ENCODE results near the gene CLTB. TPM values are rescaled to one million over a fixed set of nuclear protein-coding genes. Genes with fewer than 3 reads are reported as not detected.

Gene CLTB
- polyA plus RNA-seq, 4 donors, result 160 to 359 (median 263) TPM

- WGBS, 3 donors, result 90 to 94% (median 92%) methylated on average over 16 of the region's 16 CpGs
- Histone ChIP-seq H3K9me3 (ENCODE audit: control insufficient read depth in 2 of 2, insufficient read depth in 1 of 2, low read depth in 1 of 2, low read length in 1 of 2) (no peaks in the 10 kb centered on the region), H3K4me1 (ENCODE audit: control insufficient read depth in 3 of 3, insufficient read depth in 2 of 3, low read depth in 1 of 3, low read length in 2 of 3) (peaks cover 0 to 4% (median 0%) of the 10 kb centered on the region in 3 donors), H3K27me3 (ENCODE audit: control insufficient read depth in 3 of 3, insufficient read depth in 3 of 3, low read length in 3 of 3) (no peaks in the 10 kb centered on the region), H3K4me3 (ENCODE audit: low read depth in 1 of 3, low read length in 3 of 3) (no peak overlapping the region), H3K27ac (ENCODE audit: low read depth in 1 of 3, low read length in 2 of 3) (no peak overlapping the region), H3K36me3 (ENCODE audit: control insufficient read depth in 3 of 3, insufficient read depth in 2 of 3, low read depth in 1 of 3, low read length in 3 of 3) (peaks cover 0 to 55% (median 20%) of the 10 kb centered on the region in 3 donors)
- DNase-seq (no peak), FAIRE-seq (no peak)
Observed at GRCh38 chr5:176355400-176356178, 60.8 kb downstream of the CLTB start.

DNA sequence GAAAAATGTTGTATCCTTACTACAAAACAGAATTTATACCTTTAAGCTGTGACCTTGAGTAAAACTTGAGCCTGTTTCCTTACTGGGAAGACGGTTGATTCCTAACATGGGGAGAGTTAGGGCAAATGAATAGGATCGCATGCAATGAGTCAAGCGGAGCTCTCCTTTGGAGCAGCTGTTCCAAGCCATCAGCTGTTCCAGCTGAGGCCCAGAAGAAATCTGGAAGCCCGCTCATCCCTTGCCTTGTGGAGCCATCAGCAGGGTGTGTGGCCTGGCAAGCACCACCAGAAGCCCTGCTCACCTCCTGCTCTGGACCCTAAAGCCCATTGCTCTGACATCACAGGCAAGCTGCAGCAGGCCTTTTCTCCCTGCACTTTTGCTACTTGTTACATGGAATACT, 62.8 kb downstream of the CLTB start:
- FAIRE-seq, result no peak
- 93 to 99% (median 97%) methylated on average over 4 of the region's 4 CpGs for WGBS, 3 donors
- H3K27ac ChIP-seq (ENCODE audit: low read depth in 1 of 3, low read length in 2 of 3), result no peak overlapping the region
- DNase-seq, result no peak
- no peaks in the 10 kb centered on the region for H3K9me3 ChIP-seq (ENCODE audit: control insufficient read depth in 2 of 2, insufficient read depth in 1 of 2, low read depth in 1 of 2, low read length in 1 of 2)
- H3K4me3 ChIP-seq (ENCODE audit: low read depth in 1 of 3, low read length in 3 of 3), result no peak overlapping the region
- H3K4me1 ChIP-seq (ENCODE audit: control insufficient read depth in 3 of 3, insufficient read depth in 2 of 3, low read depth in 1 of 3, low read length in 2 of 3), result no peaks in the 10 kb centered on the region
- no peaks in the 10 kb centered on the region for H3K27me3 ChIP-seq (ENCODE audit: control insufficient read depth in 3 of 3, insufficient read depth in 3 of 3, low read length in 3 of 3)
- peaks cover 12 to 70% (median 23%) of the 10 kb centered on the region in 3 donors for H3K36me3 ChIP-seq (ENCODE audit: control insufficient read depth in 3 of 3, insufficient read depth in 2 of 3, low read depth in 1 of 3, low read length in 3 of 3)

DNA sequence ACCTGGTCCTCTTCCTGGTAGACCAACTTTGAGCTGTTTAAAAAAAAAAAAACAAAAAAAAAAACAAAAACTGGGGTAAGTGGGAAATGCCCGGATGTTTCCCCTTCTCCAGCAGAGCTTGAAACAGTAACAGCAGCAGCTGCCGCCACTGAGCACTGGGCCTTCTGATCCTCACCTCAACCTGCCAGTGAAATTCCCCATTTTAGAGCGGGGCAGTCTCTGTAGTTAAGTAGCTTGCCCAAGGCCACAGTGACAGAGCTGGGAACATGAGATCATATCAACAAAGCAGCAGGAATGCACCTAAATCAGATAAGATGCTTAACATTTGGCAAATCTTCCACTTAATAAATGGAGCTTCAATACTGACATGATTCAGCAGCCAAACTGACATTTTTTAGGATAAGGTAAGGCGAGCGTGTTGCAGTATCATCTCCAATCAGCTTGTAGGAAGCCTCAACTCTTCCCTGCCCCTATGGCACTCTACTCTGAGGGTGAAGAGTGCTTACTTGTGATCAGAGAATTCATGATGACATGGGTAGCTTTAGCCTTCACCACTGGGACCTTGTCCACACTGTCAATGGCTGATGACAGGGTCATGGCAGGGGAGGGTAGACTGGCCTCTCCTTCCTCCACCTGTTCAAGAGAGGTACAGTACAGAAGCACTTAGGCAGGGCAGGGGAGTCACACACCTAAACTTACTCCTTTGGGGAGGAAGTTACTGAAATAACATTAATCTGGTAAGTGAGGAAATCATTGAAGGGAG, 64.0 kb downstream of the CLTB start:
- WGBS, 3 donors, result 93 to 95% (median 94%) methylated on average over 5 of the region's 5 CpGs
- no peak overlapping the region for H3K4me3 ChIP-seq (ENCODE audit: low read depth in 1 of 3, low read length in 3 of 3)
- no peak overlapping the region for H3K27ac ChIP-seq (ENCODE audit: low read depth in 1 of 3, low read length in 2 of 3)
- FAIRE-seq (no peak), DNase-seq (no peak)
- H3K27me3 ChIP-seq (ENCODE audit: control insufficient read depth in 3 of 3, insufficient read depth in 3 of 3, low read length in 3 of 3), result no peaks in the 10 kb centered on the region
- H3K4me1 ChIP-seq (ENCODE audit: control insufficient read depth in 3 of 3, insufficient read depth in 2 of 3, low read depth in 1 of 3, low read length in 2 of 3), result no peaks in the 10 kb centered on the region
- peaks cover 19 to 72% (median 27%) of the 10 kb centered on the region in 3 donors for H3K36me3 ChIP-seq (ENCODE audit: control insufficient read depth in 3 of 3, insufficient read depth in 2 of 3, low read depth in 1 of 3, low read length in 3 of 3)
- no peaks in the 10 kb centered on the region for H3K9me3 ChIP-seq (ENCODE audit: control insufficient read depth in 2 of 2, insufficient read depth in 1 of 2, low read depth in 1 of 2, low read length in 1 of 2)

DNA sequence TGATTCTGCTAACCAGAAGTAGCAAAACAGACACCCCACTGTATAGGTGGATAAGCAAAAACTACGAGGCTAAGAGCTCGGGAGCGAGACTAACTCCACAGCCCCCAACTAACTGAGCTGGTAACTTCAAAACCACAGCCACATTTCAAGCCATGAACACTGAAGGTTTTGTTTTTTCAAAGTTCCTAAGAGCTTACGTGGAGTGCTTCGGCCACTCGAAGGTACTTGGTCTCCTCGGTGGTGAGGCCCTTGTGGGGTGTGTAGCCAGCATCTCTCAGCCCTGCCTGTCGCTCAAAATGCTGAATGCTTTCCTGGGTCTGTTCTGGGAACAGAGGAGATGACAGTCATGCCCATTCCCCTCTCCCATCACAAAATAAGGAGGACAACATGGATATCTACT, 65.9 kb downstream of the CLTB start:
- 96 to 97% (median 96%) methylated on average over 8 of the region's 8 CpGs for WGBS, 3 donors
- no peaks in the 10 kb centered on the region for H3K4me1 ChIP-seq (ENCODE audit: control insufficient read depth in 3 of 3, insufficient read depth in 2 of 3, low read depth in 1 of 3, low read length in 2 of 3)
- H3K4me3 ChIP-seq (ENCODE audit: low read depth in 1 of 3, low read length in 3 of 3), result no peak overlapping the region
- H3K27ac ChIP-seq (ENCODE audit: low read depth in 1 of 3, low read length in 2 of 3), result no peak overlapping the region
- peaks cover 25 to 72% (median 29%) of the 10 kb centered on the region in 3 donors for H3K36me3 ChIP-seq (ENCODE audit: control insufficient read depth in 3 of 3, insufficient read depth in 2 of 3, low read depth in 1 of 3, low read length in 3 of 3)
- no peak for FAIRE-seq
- H3K27me3 ChIP-seq (ENCODE audit: control insufficient read depth in 3 of 3, insufficient read depth in 3 of 3, low read length in 3 of 3), result no peaks in the 10 kb centered on the region
- H3K9me3 ChIP-seq (ENCODE audit: control insufficient read depth in 2 of 2, insufficient read depth in 1 of 2, low read depth in 1 of 2, low read length in 1 of 2), result no peaks in the 10 kb centered on the region
- DNase-seq, result no peak

GRCh38 chr5:176342766-176343458, 73.4 kb downstream of the CLTB start:
- Histone ChIP-seq H3K27me3 (ENCODE audit: control insufficient read depth in 3 of 3, insufficient read depth in 3 of 3, low read length in 3 of 3) (no peaks in the 10 kb centered on the region), H3K4me3 (ENCODE audit: low read depth in 1 of 3, low read length in 3 of 3) (no peak overlapping the region), H3K36me3 (ENCODE audit: control insufficient read depth in 3 of 3, insufficient read depth in 2 of 3, low read depth in 1 of 3, low read length in 3 of 3) (peaks cover 12 to 28% (median 18%) of the 10 kb centered on the region in 3 donors), H3K27ac (ENCODE audit: low read depth in 1 of 3, low read length in 2 of 3) (peak overlapping the region in 1 of 3 donors; percentile 77), H3K9me3 (ENCODE audit: control insufficient read depth in 2 of 2, insufficient read depth in 1 of 2, low read depth in 1 of 2, low read length in 1 of 2) (no peaks in the 10 kb centered on the region), H3K4me1 (ENCODE audit: control insufficient read depth in 3 of 3, insufficient read depth in 2 of 3, low read depth in 1 of 3, low read length in 2 of 3) (peaks cover 0 to 24% (median 2%) of the 10 kb centered on the region in 3 donors)
- FAIRE-seq (no peak), DNase-seq (no peak)
- 74 to 88% (median 79%) methylated on average over 2 of the region's 2 CpGs for WGBS, 3 donors

Other genes with a start within 250 kb of the CLTB start
- gene SIMC1, start 178.1 kb downstream of the CLTB start, polyA plus RNA-seq, result 10 to 100 TPM in 2 of 4 donors, 1 to 10 TPM in 2; 5.9 to 16.1 (median 10.8) TPM
- 100 to 1,000 TPM in 1 of 4 donors, 10 to 100 TPM in 3; 43.7 to 132 (median 84.9) TPM for gene KIAA1191, start 54.8 kb downstream of the CLTB start, polyA plus RNA-seq
- gene ARL10, start 51.1 kb downstream of the CLTB start, polyA plus RNA-seq, result 1 to 10 TPM in 1 of 4 donors, under 1 TPM in 2, not detected in 1; under 0.01 to 2.4 (median 0.97) TPM
- 10 to 100 TPM; 22.5 to 47.6 (median 29.2) TPM for gene NOP16, start 27.9 kb downstream of the CLTB start, polyA plus RNA-seq
- 100 to 1,000 TPM; 116 to 343 (median 270) TPM for gene HIGD2A, start 27.8 kb downstream of the CLTB start, polyA plus RNA-seq
- gene FAF2, start 31.8 kb upstream of the CLTB start, polyA plus RNA-seq, result 10 to 100 TPM in 3 of 4 donors, 1 to 10 TPM in 1; 6.8 to 48.9 (median 15.4) TPM
- gene RNF44, start 120.9 kb upstream of the CLTB start, polyA plus RNA-seq, result 10 to 100 TPM; 13.5 to 56.9 (median 20.8) TPM
- gene CDHR2, start 132.8 kb upstream of the CLTB start, polyA plus RNA-seq, result 100 to 1,000 TPM in 3 of 4 donors, 10 to 100 TPM in 1; 50.1 to 545 (median 420) TPM
- 1 to 10 TPM in 2 of 4 donors, under 1 TPM in 1, not detected in 1; 0.54 to 9.0 (median 1.6) TPM for gene GPRIN1, start 193.6 kb upstream of the CLTB start, polyA plus RNA-seq
- gene SNCB, start 214.0 kb upstream of the CLTB start, polyA plus RNA-seq, result under 1 TPM in 2 of 4 donors, not detected in 2; 0.16 to 0.73 TPM
- gene EIF4E1B, start 214.1 kb upstream of the CLTB start, polyA plus RNA-seq, result under 1 TPM in 1 of 4 donors, not detected in 3; 0.22 TPM
- gene TSPAN17, start 230.9 kb upstream of the CLTB start, polyA plus RNA-seq, result 10 to 100 TPM; 20.7 to 35.2 (median 24.2) TPM

Measured in small intestine (tissue), 7 donors.